OCI-M2 (cell line): ENCODE measurements around the gene ZMYND10.
"Not testable (repeated sequence)": the region's sequence is repeated elsewhere in the genome, so short reads cannot be mapped to it uniquely, and the experiment has no call there.

Experiments
- DNase-seq: peaks from one replicate; lab custom pipeline; 2025; ENCODE audit not compliant: unreplicated experiment; lab: John Stamatoyannopoulos, UW

The ZMYND10 gene

GRCh38 chr3:50312041-50312440 lies 33.5 kb downstream of the ZMYND10 start:
- DNase-seq: not testable (repeated sequence)

- DNase-seq: no peak
These were observed 40.9 kb downstream of the ZMYND10 start for GRCh38 chr3:50304601-50305000.

DNA sequence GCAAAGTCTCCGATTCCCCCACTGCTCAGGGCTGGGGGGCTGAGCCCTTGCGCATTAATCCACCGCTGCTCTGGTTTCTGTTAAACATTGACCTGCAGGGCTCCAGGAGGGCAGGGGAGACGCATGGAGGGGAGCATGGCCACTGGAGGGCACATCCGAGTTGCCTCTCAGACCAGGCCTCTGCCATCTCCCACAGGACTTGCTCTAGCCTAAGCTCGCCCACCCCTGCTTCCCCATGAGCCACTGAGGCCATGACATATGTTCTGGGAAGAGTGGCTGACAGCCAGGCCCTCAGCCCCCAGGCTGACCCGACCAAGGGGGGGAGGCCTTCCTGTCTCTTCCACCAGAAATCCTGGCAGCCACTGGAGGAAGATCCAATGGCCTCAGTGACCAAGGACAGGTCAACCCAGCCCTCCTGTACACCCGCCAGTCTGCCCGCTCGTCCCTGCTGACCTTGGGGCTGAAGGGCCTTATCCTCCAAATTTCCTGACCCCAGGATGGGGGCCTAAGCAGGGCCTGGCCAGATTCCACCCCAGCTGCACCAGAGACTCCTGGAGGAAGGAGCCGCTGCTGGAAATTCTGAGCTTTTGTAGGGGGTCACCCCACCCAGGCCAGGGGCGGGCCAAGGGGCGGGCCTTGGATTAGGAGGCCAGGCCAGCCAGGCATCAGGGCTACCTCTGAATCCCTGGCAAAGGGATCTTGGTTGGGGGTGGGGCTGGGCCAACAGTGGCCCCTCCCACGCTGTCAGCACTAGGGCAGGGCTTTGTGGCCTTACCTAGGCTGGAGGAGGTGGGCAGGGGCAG lies 42.3 kb downstream of the ZMYND10 start, which contains the start of gene HYAL1:
HYAL1 (minus strand) TSS at position 562 of the 803 bp plus-strand sequence. CDS start 618 bp downstream, outside the sequence.
- no peak for DNase-seq

GRCh38 chr3:50302095-50303012 lies 43.2 kb downstream of the ZMYND10 start:
- DNase-seq: no peak

DNA sequence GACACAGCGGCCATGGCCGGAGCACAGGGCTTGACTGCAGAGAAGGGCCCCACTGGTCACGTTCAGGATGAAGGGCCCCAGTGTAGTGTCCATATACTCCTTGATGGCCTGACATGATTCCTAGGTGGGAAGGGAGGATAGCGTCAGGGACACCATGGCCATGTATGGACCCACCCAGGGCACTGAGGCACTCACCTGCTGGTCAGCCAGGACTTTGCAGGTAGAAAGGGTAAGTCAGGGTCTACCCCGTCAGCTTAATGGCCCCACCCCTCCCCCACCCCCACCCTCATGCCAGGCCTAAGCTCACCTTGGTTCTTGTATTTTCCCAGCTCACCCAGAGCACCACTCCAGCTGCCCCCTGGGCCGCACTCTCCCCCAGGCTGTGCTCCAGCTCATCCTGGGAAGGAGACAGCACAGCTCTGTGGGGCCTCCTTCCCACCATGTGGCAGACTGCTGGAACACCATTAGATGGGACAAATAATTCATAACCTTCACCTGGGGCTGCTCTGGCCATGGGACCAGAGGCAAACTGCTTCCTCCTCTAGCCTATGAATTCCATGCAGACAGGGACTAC lies 44.8 kb downstream of the ZMYND10 start:
- DNase-seq: no peak

GRCh38 chr3:50299929-50300680 lies 45.4 kb downstream of the ZMYND10 start:
- DNase-seq: no peak

GRCh38 chr3:50299638-50299928 lies 45.9 kb downstream of the ZMYND10 start:
- no peak for DNase-seq

DNA sequence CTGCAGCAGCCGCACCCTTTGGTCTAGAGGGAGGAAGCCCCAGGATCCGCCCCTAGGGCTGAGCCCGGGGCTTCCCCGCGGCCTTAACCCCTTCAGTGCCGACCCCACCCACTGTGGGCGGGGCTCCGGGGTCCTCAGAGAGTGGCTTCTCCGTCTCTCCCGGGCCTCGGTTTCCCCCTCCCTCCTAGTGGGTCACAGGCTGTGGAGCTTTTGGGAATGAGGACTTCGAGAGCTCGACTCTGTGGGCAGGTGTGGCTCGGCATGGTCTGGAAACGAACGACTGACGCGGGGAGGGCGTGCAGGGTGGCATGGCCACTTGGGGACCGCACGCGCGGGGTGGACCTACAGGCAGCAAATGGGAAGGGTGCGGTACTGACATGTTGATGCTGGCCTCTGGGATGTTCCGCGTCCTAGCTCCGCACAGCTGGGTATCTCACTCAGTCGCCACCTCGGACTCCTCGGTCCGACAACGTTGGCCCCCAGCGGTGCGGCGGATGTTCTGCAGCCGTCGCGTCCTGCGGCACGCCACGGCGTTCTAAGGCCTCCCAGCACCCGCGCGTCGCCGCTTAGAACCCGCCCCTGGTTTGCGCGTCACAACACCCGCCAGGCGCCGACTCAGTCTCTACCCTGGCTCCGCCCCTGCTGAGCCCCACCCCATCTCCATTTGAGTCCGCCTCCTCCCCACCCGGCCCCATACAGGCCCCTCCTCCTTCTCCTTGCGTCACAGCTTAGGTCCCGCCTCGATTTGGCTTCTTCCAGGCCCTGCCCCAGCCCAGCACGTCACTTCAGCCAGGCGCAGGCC lies 46.5 kb downstream of the ZMYND10 start, which contains the start of the genes HYAL3 and NAA80:
HYAL3 (minus strand) TSS at position 570 of the 802 bp plus-strand sequence. CDS start 3,803 bp downstream, outside the sequence.
NAA80 (minus strand) TSS at position 570 of the 802 bp plus-strand sequence. CDS start 1,942 bp downstream, outside the sequence.
- peak; percentile 79 for DNase-seq

DNA sequence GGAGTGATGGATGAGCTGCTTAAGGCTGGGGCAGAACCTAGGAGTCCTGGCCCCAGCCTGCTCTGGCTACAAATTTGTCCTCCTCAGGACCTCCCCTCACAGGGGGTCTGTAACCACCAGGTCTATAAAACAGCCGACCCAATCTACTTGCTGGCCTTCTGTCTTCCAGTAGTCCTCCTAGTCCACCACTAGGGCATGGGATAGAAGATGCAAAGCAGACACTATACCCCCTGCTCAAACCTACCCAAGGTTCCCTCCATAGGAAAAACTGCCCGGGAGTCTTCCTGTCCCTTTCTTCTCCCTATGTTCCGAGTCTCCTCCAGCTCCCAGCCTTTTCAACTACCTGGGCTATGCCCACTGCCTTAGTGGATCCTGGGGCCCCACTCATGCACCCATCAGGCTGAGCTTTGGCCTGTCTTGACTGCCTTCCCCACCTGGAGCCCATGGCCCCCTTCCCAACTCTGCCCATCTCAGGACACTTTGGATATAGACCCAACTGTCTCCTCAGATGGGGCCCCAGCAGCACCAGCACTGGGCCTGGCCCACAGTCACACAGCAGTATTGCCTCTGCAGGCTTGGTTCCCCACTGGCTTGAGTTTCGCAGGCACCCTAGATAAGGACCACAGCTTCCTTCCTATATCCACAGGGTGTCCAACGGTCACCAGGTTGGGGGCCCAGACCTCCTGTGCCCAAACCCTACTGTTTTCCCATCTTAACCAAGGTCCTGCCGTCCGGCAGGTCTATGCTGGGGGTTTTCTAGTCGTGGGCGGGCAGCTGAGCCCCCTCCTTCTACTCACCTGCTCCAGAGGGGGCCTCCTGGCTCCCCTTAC lies 47.4 kb downstream of the ZMYND10 start:
- DNase-seq: no peak

GRCh38 chr3:50297384-50297775 lies 48.2 kb downstream of the ZMYND10 start:
- no peak for DNase-seq

DNA sequence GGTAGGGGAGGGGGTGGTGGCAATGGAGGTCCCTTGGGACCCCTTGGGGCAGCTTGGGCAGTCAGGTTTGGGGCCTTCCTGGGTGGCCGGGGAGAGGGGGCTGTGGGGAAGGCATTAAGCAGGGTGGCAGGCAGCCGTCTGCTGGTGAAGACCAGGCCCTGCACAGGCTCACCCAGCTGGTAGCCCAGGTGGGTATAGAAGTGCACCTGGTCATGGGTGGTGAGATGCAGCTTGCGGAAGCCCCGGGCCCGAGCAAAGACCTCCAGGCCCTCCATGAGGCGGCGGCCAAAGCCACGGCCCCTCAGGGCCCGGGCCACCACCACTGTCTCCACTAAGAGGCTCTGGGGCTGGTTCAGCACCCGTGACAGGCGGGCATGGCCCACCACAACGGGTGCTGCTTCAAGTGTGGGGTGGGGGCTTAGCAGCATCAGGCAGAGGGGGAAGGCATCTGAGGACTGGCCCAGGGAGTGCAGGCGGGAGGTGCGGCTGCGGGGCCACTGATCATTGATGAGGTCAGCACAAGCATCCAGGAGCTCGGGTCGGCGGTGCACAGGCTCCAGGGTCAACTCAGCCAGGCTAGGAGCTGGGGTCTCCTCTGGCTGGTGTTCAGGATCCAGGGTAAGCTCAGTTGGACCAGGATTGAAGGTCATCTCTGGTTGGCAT lies 48.7 kb downstream of the ZMYND10 start:
- DNase-seq: no peak

DNA sequence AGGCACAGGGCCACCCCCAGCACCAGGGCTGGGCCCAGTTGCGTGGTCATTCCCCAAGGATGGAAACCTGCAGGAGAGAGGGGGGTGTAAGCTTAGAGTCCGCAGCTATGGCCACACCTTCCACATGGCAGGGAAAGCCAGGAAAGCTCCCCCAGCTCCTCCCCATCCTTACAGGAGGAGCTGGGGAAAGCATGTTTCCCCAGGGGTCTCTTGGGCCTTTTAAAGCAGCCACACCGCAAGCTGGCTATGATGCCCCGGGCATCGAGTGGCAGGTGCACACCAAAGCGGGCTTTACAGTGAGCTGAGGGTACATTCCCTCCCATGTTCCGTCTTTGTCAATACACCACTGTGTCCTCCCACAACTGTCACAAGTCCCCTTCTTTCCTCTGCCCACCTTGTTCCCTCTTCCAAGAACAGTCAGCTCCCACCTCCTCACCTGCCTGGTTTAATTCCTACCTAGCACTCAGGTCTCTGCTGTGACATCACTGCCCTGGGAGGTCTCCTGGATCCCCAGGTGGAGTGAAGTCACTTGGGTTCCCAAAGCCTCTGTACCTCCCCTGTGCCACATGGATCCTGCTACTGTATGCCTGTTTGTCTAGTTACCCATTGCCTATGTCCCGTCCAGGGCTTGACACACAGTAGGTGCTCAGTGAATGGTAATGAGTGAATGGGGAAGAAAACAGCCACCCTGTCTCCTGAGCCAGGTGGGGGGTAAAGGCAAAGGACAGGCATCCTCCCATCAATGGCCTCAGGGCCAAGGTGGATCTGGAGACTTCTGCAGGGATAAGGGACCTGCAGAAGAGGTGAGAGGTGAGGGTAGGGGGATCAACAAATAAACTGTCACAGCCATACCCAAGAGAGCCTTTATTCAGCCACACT lies 49.7 kb downstream of the ZMYND10 start:
- no peak for DNase-seq

- no peak for DNase-seq
These were observed 50.8 kb downstream of the ZMYND10 start for GRCh38 chr3:50294492-50295403.

GRCh38 chr3:50294089-50294488 lies 51.4 kb downstream of the ZMYND10 start:
- no peak for DNase-seq

- DNase-seq: no peak
These were observed 52.3 kb downstream of the ZMYND10 start for GRCh38 chr3:50293079-50293801.
